Measurements from ENCODE around the gene MAPK8IP1. TPM values are rescaled to one million over a fixed set of nuclear protein-coding genes. Genes with fewer than 3 reads are reported as not detected.
A peak's percentile ranks its signal among the peaks of the same experiment; 100 is the strongest.
"Not testable (repeated sequence)": the region's sequence is repeated elsewhere in the genome, so short reads cannot be mapped to it uniquely, and the experiment has no call there.

The MAPK8IP1 gene
- total RNA-seq (1 to 10 TPM; 4.4 to 8.0 (median 6.5) TPM), polyA plus RNA-seq (1 to 10 TPM; 2.6 to 3.1 TPM)
- long read RNA-seq, donor 1, partial matches to known transcripts, result 6 of 7 reads
- long read RNA-seq, donor 1, other reads (novel, unspliced or antisense), result 1 of 7 reads
- long read RNA-seq, donor 2, partial matches to known transcripts, result 7 of 14 reads
- long read RNA-seq, donor 2, other reads (novel, unspliced or antisense), result 7 of 14 reads
- long read RNA-seq, donor 3, partial matches to known transcripts, result 7 of 7 reads
- long read RNA-seq, donor 3, other reads (novel, unspliced or antisense), result 0 of 7 reads

DNA sequence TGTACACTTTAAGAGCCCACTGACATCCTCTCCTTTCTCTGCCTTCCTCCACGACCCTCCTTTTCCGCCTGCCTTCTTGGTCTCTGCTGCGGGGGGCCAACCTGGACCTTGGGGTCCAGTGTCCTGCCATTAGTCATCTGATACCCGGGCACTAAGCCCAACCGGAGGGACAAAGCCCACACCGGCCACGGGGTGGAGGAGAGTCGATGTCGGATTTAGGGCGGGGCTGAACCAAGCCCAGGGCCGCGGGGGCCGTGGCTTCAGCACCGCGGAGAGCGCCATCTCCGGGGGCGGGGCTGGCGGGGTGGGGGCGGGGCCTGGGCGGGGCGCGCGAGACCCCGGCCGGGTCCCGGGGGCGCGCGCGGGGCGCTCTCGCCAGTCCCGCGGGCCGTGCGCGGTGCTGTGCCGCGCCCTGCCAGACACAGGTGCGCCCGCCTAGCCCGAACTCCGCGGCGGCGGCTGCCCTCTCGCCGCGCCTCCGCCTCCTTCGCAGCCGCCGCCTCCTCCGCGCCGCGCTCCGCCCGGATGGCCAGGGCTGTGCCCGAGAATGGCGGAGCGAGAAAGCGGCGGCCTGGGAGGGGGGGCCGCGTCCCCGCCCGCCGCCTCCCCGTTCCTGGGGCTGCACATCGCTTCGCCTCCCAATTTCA is at the start of gene MAPK8IP1:
Gene MAPK8IP1, plus strand, starts transcription at position 378 of the 647 bp plus-strand sequence. Its CDS starts 170 bp downstream, at position 548.
- ATAC-seq (peak; percentile 19 to 79 (median 72)), DNase-seq (peak; percentile 42 to 55)
- H3K9me3 ChIP-seq, result no peaks in the 10 kb centered on the region
- intact Hi-C loops (cut with DNase I), result no loop called here
- 2% methylated on average over 33 to 73 of the region's 73 CpGs for WGBS, 2 donors
- H3K27ac ChIP-seq, result no peak within 1 kb of the TSS
- TF ChIP-seq CTCF (IDR thresholded peaks at IDR 0.05), result peak in 1 of 9 donors; percentile 7
- peak within 1 kb of the TSS in 9 of 10 donors; percentile 30 to 59 (median 50) for H3K4me3 ChIP-seq
- peaks cover 0 to 33% (median 15%) of the 10 kb centered on the region in 9 donors for H3K36me3 ChIP-seq
- H3K27me3 ChIP-seq, result peaks cover 0 to 13% (median 0%) of the 10 kb centered on the region in 7 donors
- peaks cover 0 to 23% (median 10%) of the 10 kb centered on the region in 9 donors for H3K4me1 ChIP-seq

- no peak for DNase-seq
- H3K27me3 ChIP-seq, result no peaks in the 10 kb centered on the region
- H3K4me3 ChIP-seq, result no peak overlapping the region
- H3K36me3 ChIP-seq, result no peaks in the 10 kb centered on the region
- WGBS, 2 donors, result 94 to 95% methylated on average over 6 of the region's 6 CpGs
- peaks cover 0 to 12% (median 4%) of the 10 kb centered on the region in 9 donors for H3K4me1 ChIP-seq
- no peak for ATAC-seq
- TF ChIP-seq CTCF (IDR thresholded peaks at IDR 0.05), result no peak
- no peaks in the 10 kb centered on the region for H3K9me3 ChIP-seq
- intact Hi-C loops (cut with DNase I), result no loop called here
- H3K27ac ChIP-seq, result no peak overlapping the region
These were observed 46.2 kb upstream of the MAPK8IP1 start for GRCh38 chr11:45839204-45839603.

- not testable (repeated sequence) for H3K9me3 ChIP-seq, DNase-seq, H3K4me3 ChIP-seq, H3K36me3 ChIP-seq, H3K27ac ChIP-seq, H3K27me3 ChIP-seq, ATAC-seq, H3K4me1 ChIP-seq
- WGBS, 2 donors, result 87 to 96% methylated on average over 13 of the region's 13 CpGs
- intact Hi-C loops (cut with DNase I), result loop anchor here in 2 of 10 donors (5.0 to 10.0 kb wide), 4 partner anchors 33 to 165 kb away; partner anchors contain the start of genes PEX16 (in 1 of the 2) and SLC35C1 (in 1 of the 2)
These were observed 45.2 kb upstream of the MAPK8IP1 start for GRCh38 chr11:45840251-45840650.

DNA sequence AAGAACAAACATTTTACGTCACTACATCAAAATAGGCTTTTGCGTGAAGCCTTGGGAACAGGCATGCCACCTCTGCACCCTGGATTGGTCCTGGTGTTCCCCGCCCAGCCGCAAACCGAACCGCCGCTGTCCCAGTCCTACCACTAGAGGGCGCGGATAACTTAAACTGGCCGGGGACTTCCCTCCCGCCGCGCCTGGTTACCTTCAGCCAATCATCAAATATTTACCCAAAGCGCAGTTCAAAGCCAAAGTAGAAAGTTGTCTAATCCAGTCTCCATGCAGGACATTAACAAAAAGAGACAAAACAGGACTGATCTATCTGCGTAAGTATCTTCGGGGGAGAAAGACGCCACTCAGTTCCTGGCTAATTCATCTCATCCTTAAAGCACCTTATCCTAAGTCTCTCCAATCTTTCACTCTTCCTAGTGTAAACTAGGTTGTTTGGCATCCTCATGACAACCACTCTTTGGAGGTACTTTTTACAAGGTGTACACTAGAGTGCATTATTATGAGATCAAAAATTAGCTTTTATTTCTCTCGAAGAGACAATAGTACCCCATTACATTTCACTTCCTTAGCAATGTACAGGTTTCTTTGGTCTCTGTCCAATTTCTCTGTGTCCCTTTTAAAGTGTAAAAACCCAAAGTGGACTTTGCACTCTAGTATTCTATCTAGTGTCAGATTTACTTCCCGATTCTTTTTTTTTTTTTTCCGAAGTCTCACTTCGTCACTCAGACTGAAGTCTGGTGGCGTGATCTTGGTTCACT is 42.1 kb upstream of the MAPK8IP1 start:
- Histone ChIP-seq H3K4me1 (peaks cover 5 to 21% (median 17%) of the 10 kb centered on the region in 9 donors), H3K4me3 (peak overlapping the region in 3 of 10 donors; percentile 6 to 27 (median 8)), H3K27ac (peak overlapping the region in 6 of 10 donors; percentile 10 to 57 (median 33)), H3K27me3 (no peaks in the 10 kb centered on the region), H3K36me3 (no peaks in the 10 kb centered on the region), H3K9me3 (no peaks in the 10 kb centered on the region)
- intact Hi-C loops (cut with DNase I), result loop anchor here in 3 of 10 donors (2.0 to 10.0 kb wide), 5 partner anchors 36 to 163 kb away; partner anchors contain the start of genes PEX16 (in 1 of the 3) and SLC35C1 (in 1 of the 3)
- WGBS, 2 donors, result 19% methylated on average over 22 of the region's 22 CpGs
- TF ChIP-seq CTCF (IDR thresholded peaks at IDR 0.05), result peak; percentile 87 to 98 (median 95)
- peak; percentile 87 to 92 for DNase-seq
- ATAC-seq, result peak in 7 of 8 donors; percentile 10 to 48 (median 40)

Data from heart right ventricle (tissue), 16 donors.